BJ (cell line): ENCODE data around the gene OR13G1. TPM values are rescaled to one million over a fixed set of nuclear protein-coding genes. Genes with fewer than 3 reads are reported as not detected.

Source experiments
- CTCF ChIA-PET: fragments of 350-600 bp; formaldehyde crosslinking; extraction: SDS; loops from one replicate; lab custom pipeline; 2021; ENCODE audit warnings: antibody characterized with exemption, inconsistent platforms; lab: Yijun Ruan, JAX
- POLR2A ChIA-PET: fragments of 300-600 bp; sonication (Branson Sonifier 250); formaldehyde crosslinking; extraction: SDS; loops from one replicate; lab custom pipeline; 2021; ENCODE audit warnings: antibody characterized with exemption; lab: Charles Lee
- DNase-seq: peaks from one replicate; pipeline ENCODE4 v3.0.0-alpha.2; 2011; ENCODE audit warnings: low read depth
- H3K27me3 ChIP-seq: 2 replicates; pipeline ENCODE4 v1.6.0; 2011; ENCODE audit warnings: low read length; ENCODE audit not compliant: control insufficient read depth, insufficient read depth
- H3K36me3 ChIP-seq: 2 replicates; pipeline ENCODE4 v1.5.1; 2011; ENCODE audit warnings: low read length; ENCODE audit not compliant: control insufficient read depth, insufficient read depth
- H3K4me3 ChIP-seq: 2 replicates; pipeline ENCODE4 v1.5.1; 2011; ENCODE audit warnings: low read depth, mild to moderate bottlenecking, control low read depth, low read length
- polyA plus RNA-seq: library from polyadenylated mRNA; depleted of rRNA; stranded (reverse); fragments of >200 nt; gene quantifications from 2 replicates; pipeline ENCODE4 v1.2.3, GENCODE V29; 2011; rRNA removed
- TF ChIP-seq, protein P1 (sequence below): IDR thresholded peaks from 2 replicates; pipeline ENCODE4 v1.5.1; 2011; ENCODE audit warnings: low read depth, mild to moderate bottlenecking, control low read depth, inconsistent platforms, low read length, moderate library complexity; ENCODE audit not compliant: insufficient read depth

The OR13G1 gene
- polyA plus RNA-seq, 1 experiment: not detected

DNA sequence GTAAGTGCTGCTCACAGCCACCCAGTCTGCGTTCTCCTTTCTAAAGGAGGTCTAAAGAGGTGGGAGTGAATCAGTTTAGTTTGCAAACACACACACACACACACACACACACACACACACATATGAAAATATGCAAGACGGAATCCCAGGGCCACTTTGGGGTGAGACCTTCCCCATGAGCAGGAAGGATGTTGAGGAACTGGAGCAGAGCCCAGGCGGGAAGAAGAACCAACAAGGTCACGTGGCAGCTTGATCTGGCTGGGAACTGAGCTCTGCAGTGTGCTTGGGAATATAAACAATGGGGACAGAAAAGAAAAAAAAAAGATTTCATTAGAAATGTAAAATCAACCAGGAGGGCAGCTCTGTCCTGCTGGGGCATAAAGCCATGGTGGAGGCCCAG is 41.5 kb downstream of the OR13G1 start:
- DNase-seq: no peak
- TF ChIP-seq, protein P1, sequence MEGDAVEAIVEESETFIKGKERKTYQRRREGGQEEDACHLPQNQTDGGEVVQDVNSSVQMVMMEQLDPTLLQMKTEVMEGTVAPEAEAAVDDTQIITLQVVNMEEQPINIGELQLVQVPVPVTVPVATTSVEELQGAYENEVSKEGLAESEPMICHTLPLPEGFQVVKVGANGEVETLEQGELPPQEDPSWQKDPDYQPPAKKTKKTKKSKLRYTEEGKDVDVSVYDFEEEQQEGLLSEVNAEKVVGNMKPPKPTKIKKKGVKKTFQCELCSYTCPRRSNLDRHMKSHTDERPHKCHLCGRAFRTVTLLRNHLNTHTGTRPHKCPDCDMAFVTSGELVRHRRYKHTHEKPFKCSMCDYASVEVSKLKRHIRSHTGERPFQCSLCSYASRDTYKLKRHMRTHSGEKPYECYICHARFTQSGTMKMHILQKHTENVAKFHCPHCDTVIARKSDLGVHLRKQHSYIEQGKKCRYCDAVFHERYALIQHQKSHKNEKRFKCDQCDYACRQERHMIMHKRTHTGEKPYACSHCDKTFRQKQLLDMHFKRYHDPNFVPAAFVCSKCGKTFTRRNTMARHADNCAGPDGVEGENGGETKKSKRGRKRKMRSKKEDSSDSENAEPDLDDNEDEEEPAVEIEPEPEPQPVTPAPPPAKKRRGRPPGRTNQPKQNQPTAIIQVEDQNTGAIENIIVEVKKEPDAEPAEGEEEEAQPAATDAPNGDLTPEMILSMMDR: no peak
- Histone ChIP-seq H3K4me3 (no peak overlapping the region), H3K36me3 (no peaks in the 10 kb centered on the region), H3K27me3 (no peaks in the 10 kb centered on the region)
- CTCF ChIA-PET: no interaction called here
- POLR2A ChIA-PET: no interaction called here

DNA sequence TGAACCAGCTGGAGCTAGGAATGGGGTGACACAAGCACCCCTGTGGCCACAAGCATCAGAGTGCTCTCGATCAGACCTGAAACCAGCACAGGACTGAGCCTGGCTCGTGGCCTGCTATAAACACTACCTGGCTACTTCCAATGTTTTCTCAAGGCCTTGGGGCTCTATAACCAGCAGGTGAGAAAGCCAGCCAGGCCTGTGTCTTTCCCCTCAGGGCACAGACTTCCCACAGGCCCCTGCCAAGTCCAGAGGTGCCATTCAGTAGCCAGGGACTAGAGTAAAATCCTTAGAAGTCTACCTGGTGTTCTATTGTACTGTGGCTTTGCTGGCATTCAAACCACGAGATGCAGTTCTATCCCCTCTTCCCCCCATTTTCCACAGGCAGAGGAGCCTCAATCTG is 51.6 kb downstream of the OR13G1 start:
- no peak overlapping the region for H3K4me3 ChIP-seq
- DNase-seq: no peak
- ChIA-PET CTCF (no interaction called here), POLR2A (no interaction called here)
- H3K36me3 ChIP-seq: no peaks in the 10 kb centered on the region
- no peaks in the 10 kb centered on the region for H3K27me3 ChIP-seq
- TF ChIP-seq, protein P1: no peak

Other genes starting within 250 kb of the OR13G1 start
- gene OR2B11, start 221.6 kb downstream of the OR13G1 start, polyA plus RNA-seq: not detected in 2 replicates
- not detected in 2 replicates for gene OR2C3, start 143.3 kb downstream of the OR13G1 start, polyA plus RNA-seq
- gene GCSAML, start 130.6 kb downstream of the OR13G1 start, polyA plus RNA-seq: not detected in 2 replicates
- not detected in 2 replicates for gene OR2G2, start 91.4 kb downstream of the OR13G1 start, polyA plus RNA-seq
- gene OR2G3, start 74.2 kb downstream of the OR13G1 start, polyA plus RNA-seq: not detected in 2 replicates
- not detected in 2 replicates for gene OR6F1, start 36.9 kb upstream of the OR13G1 start, polyA plus RNA-seq
- gene OR14K1, start 58.9 kb upstream of the OR13G1 start, polyA plus RNA-seq: not detected in 2 replicates
- not detected in 2 replicates for gene OR14A2, start 68.4 kb upstream of the OR13G1 start, polyA plus RNA-seq
- not detected in 2 replicates for gene OR1C1, start 80.8 kb upstream of the OR13G1 start, polyA plus RNA-seq
- not detected in 2 replicates for gene OR14A16, start 144.4 kb upstream of the OR13G1 start, polyA plus RNA-seq
- not detected in 2 replicates for gene OR11L1, start 162.2 kb upstream of the OR13G1 start, polyA plus RNA-seq
- gene TRIM58, start 177.4 kb upstream of the OR13G1 start, polyA plus RNA-seq: not detected in 2 replicates
- not detected in 2 replicates for gene OR2W3, start 215.8 kb upstream of the OR13G1 start, polyA plus RNA-seq
- not detected in 2 replicates for gene OR2T8, start 240.5 kb upstream of the OR13G1 start, polyA plus RNA-seq
- gene OR2AJ1, start 245.2 kb upstream of the OR13G1 start, polyA plus RNA-seq: not detected in 2 replicates